GM23338 (cell line): ENCODE results near the gene C10orf71. TPM values are rescaled to one million over a fixed set of nuclear protein-coding genes. Genes with fewer than 3 reads are reported as not detected.

Experiments used
- ATAC-seq: fragments of 200-7000 bp; cut with Tn5 transposase; 3 replicates; pipeline ENCODE4 v1.9.1; 2020
- DNase-seq: peaks from one replicate; pipeline ENCODE4 v3.0.0-alpha.2; 2015; ENCODE audit warnings: low spot score
- H2AFZ ChIP-seq: fragments of 200-600 bp; sonication (generic); 2 replicates; pipeline ENCODE4 v1.8.0; 2016; ENCODE audit warnings: antibody characterized with exemption, mild to moderate bottlenecking, moderate library complexity
- H3F3A ChIP-seq: fragments of 200-600 bp; sonication (generic); replicated peaks from 2 replicates; pipeline ENCODE4 v1.8.0; 2017; ENCODE audit warnings: antibody characterized with exemption, mixed run types, low read depth
- H3K27ac ChIP-seq: fragments of 200-600 bp; sonication (generic); 2 replicates; pipeline ENCODE4 v1.6.1; 2016; ENCODE audit warnings: low read depth
- H3K27me3 ChIP-seq: fragments of 200-600 bp; sonication (generic); 2 replicates; pipeline ENCODE4 v1.8.0; 2016; ENCODE audit warnings: mild to moderate bottlenecking, mixed run types, moderate library complexity; ENCODE audit not compliant: insufficient read depth
- H3K36me3 ChIP-seq: fragments of 200-600 bp; sonication (generic); 2 replicates; pipeline ENCODE4 v1.8.0; 2016; ENCODE audit warnings: mild to moderate bottlenecking; ENCODE audit not compliant: insufficient read depth
- H3K4me1 ChIP-seq: fragments of 200-600 bp; sonication (generic); 2 replicates; pipeline ENCODE4 v1.8.0; 2016; ENCODE audit warnings: mild to moderate bottlenecking, moderate library complexity; ENCODE audit not compliant: insufficient read depth
- H3K4me2 ChIP-seq: fragments of 200-600 bp; sonication (generic); 2 replicates; pipeline ENCODE4 v1.7.1; 2017; ENCODE audit warnings: mixed run types
- H3K4me3 ChIP-seq: fragments of 200-600 bp; sonication (generic); 2 replicates; pipeline ENCODE4 v1.6.1; 2016; ENCODE audit warnings: mixed run types
- H3K79me2 ChIP-seq: fragments of 200-600 bp; sonication (generic); replicated peaks from 2 replicates; pipeline ENCODE4 v1.8.0; 2017; ENCODE audit warnings: mild to moderate bottlenecking; ENCODE audit not compliant: insufficient read depth
- H3K9me2 ChIP-seq: fragments of 200-600 bp; sonication (generic); 2 replicates; pipeline ENCODE4 v1.8.0; 2017; ENCODE audit not compliant: insufficient read depth
- H4K20me1 ChIP-seq: fragments of 200-600 bp; sonication (generic); replicated peaks from 2 replicates; pipeline ENCODE4 v1.8.0; 2017; ENCODE audit warnings: mild to moderate bottlenecking; ENCODE audit not compliant: insufficient read depth
- H3K27ac Mint-ChIP-seq: 2 replicates; pipeline ENCODE4 v1.8.0; 2020; ENCODE audit warnings: inconsistent platforms, mild to moderate bottlenecking, moderate library complexity, mixed read lengths
- H3K27me3 Mint-ChIP-seq: 3 replicates; pipeline ENCODE4 v1.8.0; 2022; ENCODE audit warnings: low read depth, mild to moderate bottlenecking, moderate library complexity, mixed read lengths, inconsistent platforms; ENCODE audit not compliant: insufficient read depth, poor library complexity
- H3K36me3 Mint-ChIP-seq: 3 replicates; pipeline ENCODE4 v1.8.0; 2021; ENCODE audit warnings: low read depth, mild to moderate bottlenecking, inconsistent platforms, moderate library complexity, mixed read lengths
- H3K4me1 Mint-ChIP-seq: 3 replicates; pipeline ENCODE4 v1.8.0; 2020; ENCODE audit warnings: mild to moderate bottlenecking, inconsistent platforms, mixed read lengths
- H3K4me3 Mint-ChIP-seq: 3 replicates; pipeline ENCODE4 v1.8.0; 2021; ENCODE audit warnings: moderate library complexity, mild to moderate bottlenecking, inconsistent platforms, mixed read lengths
- H3K9me3 Mint-ChIP-seq: 3 replicates; pipeline ENCODE4 v1.8.0; 2020; ENCODE audit warnings: moderate library complexity, mild to moderate bottlenecking, inconsistent platforms, mixed read lengths
- CREB1 ChIP-seq: fragments of 250-450 bp; sonication (Bioruptor Pico); IDR thresholded peaks from 2 replicates; pipeline ENCODE4 v1.5.0; 2020; ENCODE audit warnings: low read depth, mild to moderate bottlenecking, moderate library complexity
- EZH2 ChIP-seq: fragments of 200-600 bp; sonication (generic); IDR thresholded peaks from one replicate; pipeline ENCODE4 v1.8.0; 2017; ENCODE audit warnings: antibody characterized with exemption, mild to moderate bottlenecking, low read depth; ENCODE audit not compliant: unreplicated experiment
- JUNB ChIP-seq: IDR thresholded peaks from one replicate; pipeline ENCODE4 v1.6.1; 2016; ENCODE audit warnings: antibody characterized with exemption; ENCODE audit not compliant: unreplicated experiment
- REST ChIP-seq: IDR thresholded peaks from one replicate; pipeline ENCODE4 v1.6.1; 2018; ENCODE audit warnings: antibody characterized with exemption; ENCODE audit not compliant: unreplicated experiment
- ZNF114 ChIP-seq: fragments of 250-450 bp; sonication (Bioruptor Pico); IDR thresholded peaks from 2 replicates; pipeline ENCODE4 v1.5.0; 2020; ENCODE audit warnings: mild to moderate bottlenecking, moderate library complexity
- ZNF331 ChIP-seq: fragments of 250-450 bp; sonication (Bioruptor Pico); IDR thresholded peaks from 2 replicates; pipeline ENCODE4 v1.5.0; 2020; ENCODE audit warnings: low read depth, mild to moderate bottlenecking, moderate library complexity
- ZNF462 ChIP-seq: fragments of 250-450 bp; sonication (Bioruptor Pico); IDR thresholded peaks from 2 replicates; pipeline ENCODE4 v1.5.0; 2020; ENCODE audit warnings: mild to moderate bottlenecking, moderate library complexity
- polyA plus RNA-seq: library from polyadenylated mRNA; unstranded; fragments of >200 nt; fragmentation: Nextera tagmentation; extraction: Ambion mirVana; gene quantifications from 2 replicates; pipeline ENCODE4 v1.2.1, GENCODE V29; 2016
- total RNA-seq: library from RNA; depleted of rRNA; stranded (reverse); fragments of >200 nt; shearing (Covaris generic); gene quantifications from 2 replicates; pipeline ENCODE4 v1.2.3, GENCODE V29; 2014

The C10orf71 gene
- total and polyA plus RNA-seq, 2 experiments from 2014 or later: not detected

- H3K27me3 Mint-ChIP-seq: peaks cover 4% of the 10 kb centered on the region
- TF ChIP-seq CREB1 (CRISPR knock-in tag) (no peak), EZH2 (no peak), JUNB (no peak), ZNF462 (CRISPR knock-in tag) (no peak), ZNF331 (CRISPR knock-in tag) (no peak), REST (no peak), ZNF114 (no peak)
- no peaks in the 10 kb centered on the region for H3K36me3 Mint-ChIP-seq
- H3K9me3 Mint-ChIP-seq: no peaks in the 10 kb centered on the region
- H3K27ac Mint-ChIP-seq: no peak overlapping the region; the same call in 1 of the 2 replicates
- H3K4me1 Mint-ChIP-seq: peaks cover 13% of the 10 kb centered on the region; the same call in 2 of the 3 replicates
- no peaks in the 10 kb centered on the region for H3K27me3 ChIP-seq
- no peak overlapping the region for H2AFZ ChIP-seq
- ATAC-seq (no peak), DNase-seq (no peak)
- no peaks in the 10 kb centered on the region for H3K9me2 ChIP-seq
- no peaks in the 10 kb centered on the region for H3K36me3 ChIP-seq
- H3K4me3 ChIP-seq: no peak overlapping the region
- peaks cover 11% of the 10 kb centered on the region for H3K4me1 ChIP-seq
- H3K4me3 Mint-ChIP-seq: no peak overlapping the region
- no peaks in the 10 kb centered on the region for H4K20me1 ChIP-seq
- no peaks in the 10 kb centered on the region for H3F3A ChIP-seq
- H3K79me2 ChIP-seq: no peaks in the 10 kb centered on the region
- no peak overlapping the region for H3K27ac ChIP-seq
- no peak overlapping the region for H3K4me2 ChIP-seq
Observed at GRCh38 chr10:49362596-49363260, 63.8 kb downstream of the C10orf71 start.
